IMR-90 (cell line): ENCODE measurements around the gene TNFRSF11A. TPM values are rescaled to one million over a fixed set of nuclear protein-coding genes. Genes with fewer than 3 reads are reported as not detected.

Experiments
- ATAC-seq: fragments of 200-7000 bp; cut with Tn5 transposase; 2 replicates; pipeline ENCODE4 v1.9.1; 2020; ENCODE audit warnings: low read depth, mild to moderate bottlenecking, moderate library complexity
- BruUV-seq: library from RNA; stranded (reverse); fragments of 400-500 nt; replicated peaks from 2 replicates; lab custom pipeline; 2021; lab: Mats Ljungman, UMichigan
- CTCF ChIA-PET: fragments of 300-600 bp; formaldehyde crosslinking; extraction: SDS; loops from one replicate; lab custom pipeline; 2021; ENCODE audit warnings: antibody characterized with exemption; lab: Yijun Ruan, JAX
- POLR2A ChIA-PET: fragments of 300-600 bp; sonication (Branson Sonifier 250); formaldehyde crosslinking; loops from one replicate; lab custom pipeline; 2022; ENCODE audit warnings: antibody characterized with exemption; ENCODE audit not compliant: unreplicated experiment; lab: Charles Lee
- DNase-seq: peaks from one replicate; pipeline ENCODE4 v3.0.0; 2013
- H2AFZ ChIP-seq: replicated peaks from 2 replicates; pipeline ENCODE3; 2013; ENCODE audit warnings: low read length, mild to moderate bottlenecking; ENCODE audit not compliant: poor library complexity
- H2AK5ac ChIP-seq: 2 replicates; pipeline ENCODE4 v1.6.1; 2013; ENCODE audit warnings: low read depth, low read length, inconsistent platforms
- H2AK9ac ChIP-seq: replicated peaks from 2 replicates; pipeline ENCODE3; 2013; ENCODE audit warnings: mild to moderate bottlenecking, low read depth, low read length, moderate library complexity; ENCODE audit not compliant: poor library complexity
- H2BK120ac ChIP-seq: 2 replicates; pipeline ENCODE4 v1.6.1; 2013; ENCODE audit warnings: low read depth, low read length, inconsistent platforms
- H2BK15ac ChIP-seq: 3 replicates; pipeline ENCODE4 v1.6.1; 2013; ENCODE audit warnings: low read depth, low read length, inconsistent platforms
- H2BK20ac ChIP-seq: 2 replicates; pipeline ENCODE4 v1.6.1; 2013; ENCODE audit warnings: low read depth, mild to moderate bottlenecking, inconsistent platforms, low read length, moderate library complexity
- H2BK5ac ChIP-seq: 2 replicates; pipeline ENCODE4 v1.6.1; 2013; ENCODE audit warnings: mild to moderate bottlenecking, low read depth, low read length, inconsistent platforms; ENCODE audit not compliant: poor library complexity, severe bottlenecking
- H3K14ac ChIP-seq: replicated peaks from 2 replicates; pipeline ENCODE4 v1.6.1; 2013; ENCODE audit warnings: low read depth, low read length, inconsistent platforms
- H3K18ac ChIP-seq: 2 replicates; pipeline ENCODE4 v1.6.1; 2013; ENCODE audit warnings: low read depth, low read length, control low read depth
- H3K23ac ChIP-seq: 2 replicates; pipeline ENCODE4 v1.6.1; 2013; ENCODE audit warnings: low read depth, low read length, inconsistent platforms
- H3K27ac ChIP-seq: 2 replicates; pipeline ENCODE4 v1.5.1; 2013; ENCODE audit warnings: mild to moderate bottlenecking, control low read depth, low read length; ENCODE audit not compliant: insufficient read depth
- H3K27me3 ChIP-seq: 2 replicates; pipeline ENCODE4 v1.6.1; 2013; ENCODE audit warnings: low read length; ENCODE audit not compliant: control insufficient read depth, insufficient read depth
- H3K36me3 ChIP-seq: 2 replicates; pipeline ENCODE4 v1.6.1; 2013; ENCODE audit warnings: low read length, mixed read lengths; ENCODE audit not compliant: control insufficient read depth, insufficient read depth
- H3K4ac ChIP-seq: 2 replicates; pipeline ENCODE4 v1.6.1; 2013; ENCODE audit warnings: low read depth, low read length, inconsistent platforms
- H3K4me1 ChIP-seq: 2 replicates; pipeline ENCODE4 v1.6.1; 2013; ENCODE audit warnings: low read length, mixed read lengths; ENCODE audit not compliant: control insufficient read depth, insufficient read depth
- H3K4me2 ChIP-seq: 2 replicates; pipeline ENCODE4 v1.6.1; 2013; ENCODE audit warnings: low read depth, mild to moderate bottlenecking, control low read depth, low read length, moderate library complexity
- H3K4me3 ChIP-seq: 2 replicates; pipeline ENCODE4 v1.5.1; 2013; ENCODE audit warnings: low read depth, mild to moderate bottlenecking, control low read depth, low read length, moderate library complexity; ENCODE audit not compliant: insufficient read depth
- H3K56ac ChIP-seq: 2 replicates; pipeline ENCODE4 v1.6.1; 2013; ENCODE audit warnings: low read length, inconsistent platforms; ENCODE audit not compliant: insufficient read depth; ENCODE audit errors: extremely low read depth
- H3K79me1 ChIP-seq, 2 experiments: 2 replicates each; pipeline ENCODE4 v1.6.1; 2013; ENCODE audit warnings: low read length in 2 of 2, inconsistent platforms in 1 of 2, low read depth in 1 of 2
- H3K9ac ChIP-seq: 2 replicates; pipeline ENCODE4 v1.6.1; 2013; ENCODE audit warnings: low read depth, low read length, control low read depth
- H3K9me1 ChIP-seq: 2 replicates; pipeline ENCODE4 v1.6.1; 2013; ENCODE audit warnings: low read length, inconsistent platforms; ENCODE audit not compliant: insufficient read depth
- H3K9me3 ChIP-seq: 2 replicates; pipeline ENCODE4 v1.6.1; 2013; ENCODE audit warnings: low read length; ENCODE audit not compliant: control insufficient read depth, insufficient read depth
- H4K20me1 ChIP-seq: 2 replicates; pipeline ENCODE4 v1.6.1; 2013; ENCODE audit warnings: low read length, inconsistent platforms; ENCODE audit not compliant: insufficient read depth
- H4K5ac ChIP-seq: 2 replicates; pipeline ENCODE4 v1.6.1; 2013; ENCODE audit warnings: mild to moderate bottlenecking, low read depth, low read length, control low read depth
- H4K8ac ChIP-seq, 2 experiments: 2 replicates each; pipeline ENCODE4 v1.6.1; 2013; ENCODE audit warnings: low read depth in 2 of 2, low read length in 2 of 2, control low read depth in 1 of 2, inconsistent platforms in 1 of 2
- H4K91ac ChIP-seq: 2 replicates; pipeline ENCODE4 v1.6.1; 2013; ENCODE audit warnings: low read depth, low read length, inconsistent platforms; ENCODE audit not compliant: insufficient read depth
- CEBPB ChIP-seq: IDR thresholded peaks from 2 replicates; pipeline ENCODE4 v1.6.1; 2012; ENCODE audit warnings: low read depth, low read length, improper control_type of control experiment
- CHD1 ChIP-seq: IDR thresholded peaks from 2 replicates; pipeline ENCODE4 v1.6.1; 2012; ENCODE audit warnings: low read depth, low read length, improper control_type of control experiment
- FOS ChIP-seq: fragments of 150-350 bp; IDR thresholded peaks from 2 replicates; pipeline ENCODE4 v1.6.1; 2016; ENCODE audit warnings: low read depth, low read length
- NFE2L2 ChIP-seq: fragments of 150-350 bp; IDR thresholded peaks from 2 replicates; pipeline ENCODE4 v1.6.1; 2016; ENCODE audit warnings: low read depth, mild to moderate bottlenecking, low read length
- RFX5 ChIP-seq: IDR thresholded peaks from 2 replicates; pipeline ENCODE4 v1.8.0; 2012; ENCODE audit warnings: low read depth, mild to moderate bottlenecking, low read length, moderate library complexity
- WGBS, 2 experiments: methylation state at CpG; one replicate each; pipeline versions ENCODE4 v1.1.5 to v1.1.7; 2013; ENCODE audit warnings: missing lambda C conversion rate in 2 of 2; ENCODE audit not compliant: insufficient read length in 1 of 2; ENCODE audit errors: extremely low coverage in 2 of 2; 5-methylcytosine and 5-hydroxymethylcytosine counted together
- dilution Hi-C: fragments of 300-500 bp; cut with HindIII; formaldehyde crosslinking; loops from one replicate; pipeline ENCODE4 v1.14.3; 2018; ENCODE audit warnings: low sequenced_read_pairs; ENCODE audit not compliant: unreplicated experiment
- in situ Hi-C: fragments of 300-500 bp; cut with MboI; formaldehyde crosslinking; loops from 3 replicates; pipeline ENCODE4 v1.14.3; 2019; ENCODE audit warnings: low sequenced_read_pairs, inconsistent platforms, mixed read lengths
- intact Hi-C: fragments of 100-400 bp; cut with micrococcal nuclease; formaldehyde crosslinking; loops from 2 replicates; pipeline ENCODE4 v1.10.0; 2022
- polyA plus RNA-seq, 3 experiments: library from polyadenylated mRNA; depleted of rRNA; stranded (reverse); fragments of >200 nt; gene quantifications; 2 replicates each; pipeline ENCODE4 v1.2.3, GENCODE V29; 2012; ENCODE audit warnings: low replicate concordance in 1 of 3
- total RNA-seq: library from RNA; depleted of rRNA; stranded (reverse); fragments of >200 nt; gene quantifications from 2 replicates; pipeline ENCODE4 v1.2.3, GENCODE V29; 2012

Gene TNFRSF11A
- total and polyA plus RNA-seq, 2 of the 4 experiments (the other 2 are of a cell fraction), result under 0.01 TPM; not detected in 1

- no peak overlapping the region for H3K27ac ChIP-seq
- ChIA-PET POLR2A (no interaction called here), CTCF (no interaction called here)
- H2BK120ac ChIP-seq, result no peak overlapping the region
- BruUV-seq, result no TSS peak
- DNase-seq (no peak), ATAC-seq (no peak)
- H3K18ac ChIP-seq, result no peak overlapping the region
- no peak overlapping the region for H3K4me3 ChIP-seq
- TF ChIP-seq FOS (no peak), RFX5 (no peak), CHD1 (no peak), NFE2L2 (no peak), CEBPB (no peak)
- H3K4me1 ChIP-seq, result no peaks in the 10 kb centered on the region
- dilution Hi-C loops, result no loop called here
- H3K4me2 ChIP-seq, result no peak overlapping the region
- 60% methylated on average over 2 of the region's 7 CpGs; no CpG with 5 or more reads in 1 of the 2 experiments for WGBS, 2 experiments
- H2BK20ac ChIP-seq, result no peak overlapping the region
- H3K79me1 ChIP-seq, result no peaks in the 10 kb centered on the region
- H4K91ac ChIP-seq, result no peak overlapping the region
- H4K20me1 ChIP-seq, result no peaks in the 10 kb centered on the region
- no peaks in the 10 kb centered on the region for H3K36me3 ChIP-seq
- H3K23ac ChIP-seq, result no peak overlapping the region
- no peak overlapping the region for H3K56ac ChIP-seq
- intact Hi-C loops, result no loop called here
- no peak overlapping the region for H4K8ac ChIP-seq
- H3K14ac ChIP-seq, result no peak overlapping the region
- H3K9ac ChIP-seq, result no peak overlapping the region
- no peak overlapping the region for H2AFZ ChIP-seq
- H3K9me3 ChIP-seq, result no peaks in the 10 kb centered on the region
- H2BK15ac ChIP-seq, result no peak overlapping the region
- in situ Hi-C loops, result no loop called here
- peaks cover 38% of the 10 kb centered on the region for H3K27me3 ChIP-seq
- no peaks in the 10 kb centered on the region for H3K9me1 ChIP-seq
- H2AK9ac ChIP-seq, result no peak overlapping the region
- H2BK5ac ChIP-seq, result no peak overlapping the region
- no peak overlapping the region for H2AK5ac ChIP-seq
- no peak overlapping the region for H3K4ac ChIP-seq
- no peak overlapping the region for H4K5ac ChIP-seq
Measured at GRCh38 chr18:62353170-62353569, 28.1 kb downstream of the TNFRSF11A start.
